Endothelial cell of umbilical vein (primary cell): ENCODE results near the gene CLBA1. TPM values are rescaled to one million over a fixed set of nuclear protein-coding genes. Genes with fewer than 3 reads are reported as not detected.

ENCODE experiments used
- BruUV-seq: library from RNA; stranded (reverse); fragments of 400-500 nt; replicated peaks from 2 replicates; lab custom pipeline; 2021; lab: Mats Ljungman, UMichigan
- CTCF ChIA-PET: fragments of 300-600, 350-600 bp; sonication (Branson Sonifier 250); formaldehyde crosslinking; loops from one replicate; lab custom pipeline; 2021; ENCODE audit warnings: antibody characterized with exemption, inconsistent platforms; lab: Charles Lee
- POLR2A ChIA-PET: fragments of 300-600, 350-600 bp; sonication (Branson Sonifier 250); formaldehyde crosslinking; loops from one replicate; lab custom pipeline; 2021; ENCODE audit warnings: antibody characterized with exemption, inconsistent platforms; lab: Charles Lee
- DNase-seq: peaks from one replicate; pipeline ENCODE4 v3.0.0-alpha.2; 2011; ENCODE audit warnings: low read depth, low spot score
- FAIRE-seq: peaks from 2 replicates; lab custom pipeline; 2011; peaks lifted over from hg19 to GRCh38; lab: Jason Lieb, UNC
- H2AFZ ChIP-seq: 2 replicates; pipeline ENCODE4 v1.6.0; 2012; ENCODE audit warnings: low read depth, low read length, control low read depth, inconsistent platforms
- H3K27ac ChIP-seq: 2 replicates; pipeline ENCODE4 v1.5.1; 2011; ENCODE audit warnings: low read depth, mild to moderate bottlenecking, control low read depth, low read length, moderate library complexity; ENCODE audit not compliant: insufficient read depth
- H3K27me3 ChIP-seq, 2 experiments: 2 replicates each; pipeline versions ENCODE4 v1.6.0 to v1.6.1; 2011; ENCODE audit warnings: low read length in 2 of 2, mixed read lengths in 1 of 2; ENCODE audit not compliant: control insufficient read depth in 2 of 2, insufficient read depth in 2 of 2
- H3K36me3 ChIP-seq, 2 experiments: 2 replicates in 1 of 2; 3 replicates in 1 of 2; pipeline ENCODE4 v1.5.1; 2011; ENCODE audit warnings: low read length in 2 of 2, mild to moderate bottlenecking in 1 of 2, moderate library complexity in 1 of 2; ENCODE audit not compliant: control insufficient read depth in 2 of 2, insufficient read depth in 2 of 2; ENCODE audit errors: extremely low read depth in 1 of 2
- H3K4me1 ChIP-seq: 3 replicates; pipeline ENCODE4 v1.5.1; 2011; ENCODE audit warnings: mild to moderate bottlenecking, low read length; ENCODE audit not compliant: control insufficient read depth, insufficient read depth; ENCODE audit errors: extremely low read depth
- H3K4me2 ChIP-seq: 2 replicates; pipeline ENCODE4 v1.6.1; 2011; ENCODE audit warnings: low read length, control low read depth, mixed read lengths; ENCODE audit not compliant: insufficient read depth
- H3K4me3 ChIP-seq, 3 experiments: fragments of 200-600 bp in 1 of 3; sonication (generic), shearing (Covaris generic) in 1 of 3; replicated peaks in 1 of 3; 2 replicates each; pipeline ENCODE4 v1.5.1; 2011 to 2016; ENCODE audit warnings: control low read depth in 3 of 3, low read length in 3 of 3, mild to moderate bottlenecking in 2 of 3, inconsistent platforms in 1 of 3, low read depth in 1 of 3, moderate library complexity in 1 of 3; ENCODE audit not compliant: insufficient read depth in 1 of 3
- H3K79me2 ChIP-seq: 2 replicates; pipeline ENCODE4 v1.6.0; 2012; ENCODE audit warnings: low read length, inconsistent platforms; ENCODE audit not compliant: control insufficient read depth, insufficient read depth
- H3K9ac ChIP-seq: replicated peaks from 2 replicates; pipeline ENCODE3; 2011; ENCODE audit warnings: low read length, control low read depth; ENCODE audit not compliant: insufficient read depth; ENCODE audit errors: extremely low read depth
- H3K9me1 ChIP-seq: replicated peaks from 3 replicates; pipeline ENCODE4 v1.6.0; 2011; ENCODE audit warnings: mild to moderate bottlenecking, low read length; ENCODE audit not compliant: control insufficient read depth, insufficient read depth; ENCODE audit errors: extremely low read depth
- H3K9me3 ChIP-seq: replicated peaks from 2 replicates; pipeline ENCODE4 v1.5.1; 2012; ENCODE audit warnings: low read length, inconsistent platforms; ENCODE audit not compliant: control insufficient read depth, insufficient read depth
- H4K20me1 ChIP-seq: replicated peaks from 2 replicates; pipeline ENCODE3; 2011; ENCODE audit warnings: mild to moderate bottlenecking, low read length; ENCODE audit not compliant: control insufficient read depth, insufficient read depth; ENCODE audit errors: extremely low read depth
- EZH2 ChIP-seq: IDR thresholded peaks from 2 replicates; pipeline ENCODE4 v1.6.1; 2012; ENCODE audit warnings: borderline replicate concordance, low read depth, mild to moderate bottlenecking, moderate library complexity, low read length, inconsistent platforms; ENCODE audit not compliant: severe bottlenecking
- FOS ChIP-seq: IDR thresholded peaks from 2 replicates; pipeline ENCODE4 v1.6.1; 2011; ENCODE audit warnings: mild to moderate bottlenecking, low read length, moderate library complexity, borderline replicate concordance; ENCODE audit not compliant: insufficient read depth
- GATA2 ChIP-seq: IDR thresholded peaks from 2 replicates; pipeline ENCODE4 v1.7.0; 2011; ENCODE audit warnings: low read depth, mild to moderate bottlenecking, moderate library complexity, mixed read lengths, low read length; ENCODE audit not compliant: insufficient read length, insufficient read depth
- MYC ChIP-seq: IDR thresholded peaks from one replicate; pipeline ENCODE4 v1.6.1; 2011; ENCODE audit warnings: mild to moderate bottlenecking, low read depth, low read length
- POLR2A ChIP-seq: IDR thresholded peaks from 2 replicates; pipeline ENCODE4 v1.6.1; 2012; ENCODE audit warnings: low read depth, mild to moderate bottlenecking, control low read depth, low read length
- POLR2AphosphoS5 ChIP-seq: IDR thresholded peaks from 2 replicates; pipeline ENCODE4 v1.6.1; 2012; ENCODE audit warnings: low read depth, mild to moderate bottlenecking, control low read depth, low read length, moderate library complexity; ENCODE audit not compliant: insufficient read depth
- dilution Hi-C: fragments of 300-500 bp; cut with MboI; formaldehyde crosslinking; loops from one replicate; pipeline ENCODE4 v1.15.0; 2019; ENCODE audit warnings: low sequenced_read_pairs; ENCODE audit not compliant: extremely low pct_ligation_motif_present
- intact Hi-C: fragments of 100-400 bp; cut with micrococcal nuclease; formaldehyde crosslinking; loops from one replicate; pipeline ENCODE4 v1.10.0; 2022
- polyA plus RNA-seq, 4 experiments: library from polyadenylated mRNA; depleted of rRNA in 3 of 4; stranded (reverse) in 3 of 4; unstranded in 1 of 4; fragments of >200 nt; gene quantifications; 2 replicates each; pipeline versions ENCODE4 v1.2.1 to v1.2.3, GENCODE V29; 2011 to 2012; ENCODE audit warnings: missing spikeins in 1 of 4
- total RNA-seq: library from RNA; stranded (reverse); gene quantifications from 2 replicates; pipeline ENCODE4 v1.2.3, GENCODE V29; 2021
- TF ChIP-seq, protein P1 (sequence below), 2 donors: IDR thresholded peaks; 1 replicate in 1 of 2; 2 replicates in 1 of 2; pipeline ENCODE4 v1.5.1; 2011; ENCODE audit warnings: low read length in 2 of 2, mild to moderate bottlenecking in 2 of 2, moderate library complexity in 2 of 2, control low read depth in 1 of 2, inconsistent platforms in 1 of 2, low read depth in 1 of 2; ENCODE audit not compliant: insufficient read depth in 1 of 2; ENCODE audit errors: extremely low read depth in 1 of 2
- TF ChIP-seq, protein P2 (sequence below): IDR thresholded peaks from 2 replicates; pipeline ENCODE4 v1.6.1; 2011; ENCODE audit not compliant: insufficient read depth, insufficient read length

CLBA1 gene
- total and polyA plus RNA-seq, 2 donors (not counting 3 experiments of a cell fraction or from before 2014, with no cell fraction given), result 5.2 to 5.3 TPM

DNA sequence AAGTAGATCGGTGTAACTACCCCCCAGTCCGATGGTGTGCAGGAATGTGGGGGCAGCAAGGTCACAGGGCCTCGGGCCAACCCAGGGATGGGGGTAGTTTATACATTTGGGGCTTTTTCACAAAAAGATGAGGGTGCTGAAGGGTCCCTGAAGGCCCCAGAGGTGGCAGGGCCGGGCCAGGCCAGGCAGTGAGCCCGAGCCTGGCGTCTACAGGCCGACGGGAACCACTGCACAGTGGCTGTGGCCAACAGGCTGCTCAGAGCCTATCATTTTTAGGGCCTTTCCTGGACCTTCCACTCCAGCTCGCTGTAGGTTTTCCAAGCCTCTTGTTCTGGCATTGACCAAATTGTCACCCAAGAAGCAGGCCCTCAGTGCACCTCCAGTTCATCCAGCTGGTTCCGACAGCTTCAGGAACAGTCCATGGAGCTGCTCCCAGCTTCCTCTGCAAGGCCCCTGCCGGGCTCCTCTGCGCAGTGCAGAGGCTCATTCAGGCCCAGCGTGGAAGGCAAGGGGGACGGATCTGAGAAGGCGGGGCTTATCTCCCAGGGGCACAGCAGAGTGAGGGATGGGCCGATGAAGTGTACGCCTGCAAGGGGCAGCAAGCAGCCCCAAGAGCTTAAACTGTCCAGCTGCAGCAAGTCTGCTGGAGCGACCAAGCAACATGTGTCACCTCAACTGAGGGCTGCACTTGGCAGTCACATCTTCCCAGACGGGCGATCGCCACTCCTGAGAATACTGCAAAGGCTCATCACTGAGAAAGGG lies 21.4 kb downstream of the CLBA1 start:
- FAIRE-seq, result no peak
- H3K79me2 ChIP-seq, result peaks cover 29% of the 10 kb centered on the region

More for the DNA sequence above, 21.4 kb downstream of the CLBA1 start:
- Histone ChIP-seq H2AFZ (no peak overlapping the region), H4K20me1 (no peaks in the 10 kb centered on the region), H3K36me3 (peaks cover 9 to 16% of the 10 kb centered on the region in 2 experiments), H3K27me3 (no peaks in the 10 kb centered on the region), H3K27ac (no peak overlapping the region), H3K9me1 (no peaks in the 10 kb centered on the region), H3K4me3 (no peak overlapping the region), H3K9ac (no peak overlapping the region), H3K4me1 (no peaks in the 10 kb centered on the region), H3K9me3 (no peaks in the 10 kb centered on the region), H3K4me2 (no peak overlapping the region)
- BruUV-seq, result no TSS peak
- CTCF ChIA-PET, result interaction anchor here (1.7 kb wide), 1 partner anchor 39 kb away, joined by 9 read pairs; no protein-coding TSS in a partner anchor
- dilution Hi-C loops, result no loop called here
- POLR2A ChIA-PET, result interaction anchor here (0.7 kb wide), 1 partner anchor 12 kb away, joined by 3 read pairs; no protein-coding TSS in a partner anchor
- no peak for DNase-seq
- intact Hi-C loops, result no loop called here
- TF ChIP-seq, protein P1, sequence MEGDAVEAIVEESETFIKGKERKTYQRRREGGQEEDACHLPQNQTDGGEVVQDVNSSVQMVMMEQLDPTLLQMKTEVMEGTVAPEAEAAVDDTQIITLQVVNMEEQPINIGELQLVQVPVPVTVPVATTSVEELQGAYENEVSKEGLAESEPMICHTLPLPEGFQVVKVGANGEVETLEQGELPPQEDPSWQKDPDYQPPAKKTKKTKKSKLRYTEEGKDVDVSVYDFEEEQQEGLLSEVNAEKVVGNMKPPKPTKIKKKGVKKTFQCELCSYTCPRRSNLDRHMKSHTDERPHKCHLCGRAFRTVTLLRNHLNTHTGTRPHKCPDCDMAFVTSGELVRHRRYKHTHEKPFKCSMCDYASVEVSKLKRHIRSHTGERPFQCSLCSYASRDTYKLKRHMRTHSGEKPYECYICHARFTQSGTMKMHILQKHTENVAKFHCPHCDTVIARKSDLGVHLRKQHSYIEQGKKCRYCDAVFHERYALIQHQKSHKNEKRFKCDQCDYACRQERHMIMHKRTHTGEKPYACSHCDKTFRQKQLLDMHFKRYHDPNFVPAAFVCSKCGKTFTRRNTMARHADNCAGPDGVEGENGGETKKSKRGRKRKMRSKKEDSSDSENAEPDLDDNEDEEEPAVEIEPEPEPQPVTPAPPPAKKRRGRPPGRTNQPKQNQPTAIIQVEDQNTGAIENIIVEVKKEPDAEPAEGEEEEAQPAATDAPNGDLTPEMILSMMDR (IDR thresholded peaks at IDR 0.05; ENCODE audit: extremely low read depth in 1 of 2, insufficient read depth in 1 of 2, low read depth in 1 of 2, low read length in 2 of 2), result no peak
- no peak for TF ChIP-seq POLR2A
- TF ChIP-seq EZH2, result no peak
- TF ChIP-seq GATA2, result no peak
- no peak for TF ChIP-seq MYC
- TF ChIP-seq, protein P2, sequence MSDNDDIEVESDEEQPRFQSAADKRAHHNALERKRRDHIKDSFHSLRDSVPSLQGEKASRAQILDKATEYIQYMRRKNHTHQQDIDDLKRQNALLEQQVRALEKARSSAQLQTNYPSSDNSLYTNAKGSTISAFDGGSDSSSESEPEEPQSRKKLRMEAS, result no peak
- no peak for TF ChIP-seq POLR2AphosphoS5
- TF ChIP-seq FOS, result no peak
